Effector memory CD4-positive, alpha-beta T cell (primary cell): Measurements from ENCODE around the gene SMC2.

Experiments
- DNase-seq, 3 donors: peaks; one replicate each; pipeline ENCODE4 v3.0.0-alpha.2; 2020
- H3K27ac ChIP-seq: 2 replicates; pipeline ENCODE4 v1.7.0; 2013; ENCODE audit warnings: mild to moderate bottlenecking, low read length, moderate library complexity; ENCODE audit not compliant: insufficient read depth, poor library complexity, severe bottlenecking
- H3K27me3 ChIP-seq: replicated peaks from 2 replicates; pipeline ENCODE4 v1.7.0; 2013; ENCODE audit warnings: mild to moderate bottlenecking, low read length; ENCODE audit not compliant: insufficient read depth, control insufficient read depth, poor library complexity, severe bottlenecking
- H3K36me3 ChIP-seq: 2 replicates; pipeline ENCODE4 v1.7.0; 2013; ENCODE audit warnings: mild to moderate bottlenecking, low read length, moderate library complexity; ENCODE audit not compliant: control insufficient read depth, insufficient read depth
- H3K4me1 ChIP-seq: 2 replicates; pipeline ENCODE4 v1.7.0; 2013; ENCODE audit warnings: low read length, mild to moderate bottlenecking; ENCODE audit not compliant: control insufficient read depth, insufficient read depth, poor library complexity, severe bottlenecking
- H3K4me3 ChIP-seq: 2 replicates; pipeline ENCODE4 v1.7.0; 2013; ENCODE audit warnings: low read length, low read depth, mild to moderate bottlenecking; ENCODE audit not compliant: insufficient read depth, poor library complexity, severe bottlenecking
- H3K9me3 ChIP-seq: 2 replicates; pipeline ENCODE4 v1.7.0; 2013; ENCODE audit warnings: mild to moderate bottlenecking, low read length, moderate library complexity; ENCODE audit not compliant: control insufficient read depth

The SMC2 gene

GRCh38 chr9:104080983-104081382 lies 13.1 kb upstream of the SMC2 start:
- Histone ChIP-seq H3K27ac (no peak overlapping the region), H3K36me3 (no peaks in the 10 kb centered on the region), H3K4me3 (no peak overlapping the region), H3K4me1 (no peaks in the 10 kb centered on the region), H3K27me3 (no peaks in the 10 kb centered on the region), H3K9me3 (no peaks in the 10 kb centered on the region)
- DNase-seq: no peak

- Histone ChIP-seq H3K4me1 (no peaks in the 10 kb centered on the region), H3K27me3 (no peaks in the 10 kb centered on the region), H3K36me3 (no peaks in the 10 kb centered on the region), H3K9me3 (no peaks in the 10 kb centered on the region), H3K27ac (no peak overlapping the region), H3K4me3 (no peak overlapping the region)
- no peak for DNase-seq
Measured at GRCh38 chr9:104082168-104082567, 11.9 kb upstream of the SMC2 start.

GRCh38 chr9:104085525-104085924 lies 8.6 kb upstream of the SMC2 start:
- H3K9me3 ChIP-seq: no peaks in the 10 kb centered on the region
- no peak overlapping the region for H3K4me3 ChIP-seq
- no peak overlapping the region for H3K27ac ChIP-seq
- H3K27me3 ChIP-seq: no peaks in the 10 kb centered on the region
- DNase-seq: no peak
- H3K4me1 ChIP-seq: no peaks in the 10 kb centered on the region
- H3K36me3 ChIP-seq: no peaks in the 10 kb centered on the region

- no peaks in the 10 kb centered on the region for H3K27me3 ChIP-seq
- no peaks in the 10 kb centered on the region for H3K36me3 ChIP-seq
- H3K4me1 ChIP-seq: peaks cover 3% of the 10 kb centered on the region
- no peak overlapping the region for H3K4me3 ChIP-seq
- H3K9me3 ChIP-seq: no peaks in the 10 kb centered on the region
- no peak for DNase-seq
- H3K27ac ChIP-seq: no peak overlapping the region
Measured at GRCh38 chr9:104087894-104088293, 6.2 kb upstream of the SMC2 start.

GRCh38 chr9:104088416-104088815 lies 5.7 kb upstream of the SMC2 start:
- Histone ChIP-seq H3K36me3 (no peaks in the 10 kb centered on the region), H3K4me3 (no peak overlapping the region), H3K27ac (no peak overlapping the region), H3K4me1 (peaks cover 6% of the 10 kb centered on the region), H3K9me3 (no peaks in the 10 kb centered on the region), H3K27me3 (no peaks in the 10 kb centered on the region)
- no peak for DNase-seq

GRCh38 chr9:104090578-104090977 lies 3.5 kb upstream of the SMC2 start:
- Histone ChIP-seq H3K27ac (no peak overlapping the region), H3K36me3 (no peaks in the 10 kb centered on the region), H3K4me1 (peaks cover 6% of the 10 kb centered on the region), H3K9me3 (no peaks in the 10 kb centered on the region), H3K27me3 (no peaks in the 10 kb centered on the region), H3K4me3 (no peak overlapping the region)
- DNase-seq: no peak

- Histone ChIP-seq H3K27ac (no peak overlapping the region), H3K9me3 (no peaks in the 10 kb centered on the region), H3K27me3 (no peaks in the 10 kb centered on the region), H3K4me3 (no peak overlapping the region), H3K4me1 (peaks cover 6% of the 10 kb centered on the region), H3K36me3 (no peaks in the 10 kb centered on the region)
- no peak for DNase-seq
Measured at GRCh38 chr9:104091116-104091515, 3.0 kb upstream of the SMC2 start.

GRCh38 chr9:104091708-104092107 lies 2.4 kb upstream of the SMC2 start:
- Histone ChIP-seq H3K4me1 (peaks cover 6% of the 10 kb centered on the region), H3K9me3 (no peaks in the 10 kb centered on the region), H3K27ac (no peak overlapping the region), H3K4me3 (no peak overlapping the region), H3K36me3 (no peaks in the 10 kb centered on the region), H3K27me3 (no peaks in the 10 kb centered on the region)
- no peak for DNase-seq

- no peaks in the 10 kb centered on the region for H3K9me3 ChIP-seq
Measured at GRCh38 chr9:104092192-104092591, 1.9 kb upstream of the SMC2 start.

GRCh38 chr9:104092875-104093600 lies 1.1 kb upstream of the SMC2 start:
- no peaks in the 10 kb centered on the region for H3K36me3 ChIP-seq
- peak overlapping the region; percentile 92 for H3K27ac ChIP-seq
- no peaks in the 10 kb centered on the region for H3K9me3 ChIP-seq
- H3K4me3 ChIP-seq: peak overlapping the region; percentile 79
- no peak for DNase-seq
- peaks cover 6% of the 10 kb centered on the region for H3K4me1 ChIP-seq
- no peaks in the 10 kb centered on the region for H3K27me3 ChIP-seq

More at GRCh38 chr9:104092192-104092591, 1.9 kb upstream of the SMC2 start:
- Histone ChIP-seq H3K4me1 (peaks cover 6% of the 10 kb centered on the region), H3K27ac (no peak overlapping the region), H3K27me3 (no peaks in the 10 kb centered on the region), H3K36me3 (no peaks in the 10 kb centered on the region), H3K4me3 (no peak overlapping the region)
- no peak for DNase-seq
